WTC11 (cell line): Measurements from ENCODE around the gene PSMD8.

Source experiments
- AFF4 ChIP-seq: sonication (generic); formaldehyde crosslinking; IDR thresholded peaks from 2 replicates; pipeline ENCODE4 v1.8.1; 2023; ENCODE audit warnings: mild to moderate bottlenecking, missing genetic modification reagents, borderline replicate concordance
- ATF2 ChIP-seq: sonication (generic); formaldehyde crosslinking; IDR thresholded peaks from 2 replicates; pipeline ENCODE4 v1.8.1; 2022; ENCODE audit warnings: low read depth, missing genetic modification reagents, borderline replicate concordance
- CTCF ChIP-seq: fragments of 200-600 bp; IDR thresholded peaks from 2 replicates; pipeline ENCODE4 v1.8.0; 2022; ENCODE audit warnings: antibody characterized with exemption
- FOXJ3 ChIP-seq: sonication (generic); formaldehyde crosslinking; IDR thresholded peaks from 2 replicates; pipeline ENCODE4 v1.9.0; 2021; ENCODE audit warnings: missing genetic modification reagents, mild to moderate bottlenecking, borderline replicate concordance
- FOXP1 ChIP-seq: sonication (generic); formaldehyde crosslinking; IDR thresholded peaks from 2 replicates; pipeline ENCODE4 v1.8.0; 2022; ENCODE audit warnings: missing genetic modification reagents, mild to moderate bottlenecking, moderate library complexity, borderline replicate concordance
- GABPB1 ChIP-seq: sonication (generic); formaldehyde crosslinking; IDR thresholded peaks from 2 replicates; pipeline ENCODE4 v1.8.1; 2023; ENCODE audit warnings: mild to moderate bottlenecking, missing genetic modification reagents
- HMGXB4 ChIP-seq: sonication (generic); formaldehyde crosslinking; IDR thresholded peaks from 2 replicates; pipeline ENCODE4 v1.8.1; 2023; ENCODE audit warnings: mild to moderate bottlenecking, moderate library complexity, missing genetic modification reagents
- IRF2 ChIP-seq: sonication (generic); formaldehyde crosslinking; IDR thresholded peaks from 2 replicates; pipeline ENCODE4 v1.8.0; 2022; ENCODE audit warnings: low read depth, missing genetic modification reagents, borderline replicate concordance
- JUN ChIP-seq: sonication (generic); formaldehyde crosslinking; IDR thresholded peaks from 2 replicates; pipeline ENCODE4 v1.8.0; 2023; ENCODE audit warnings: mild to moderate bottlenecking, missing genetic modification reagents
- PRDM15 ChIP-seq: sonication (generic); formaldehyde crosslinking; IDR thresholded peaks from 2 replicates; pipeline ENCODE4 v1.8.0; 2022; ENCODE audit warnings: missing genetic modification reagents
- SMAD3 ChIP-seq: sonication (generic); formaldehyde crosslinking; IDR thresholded peaks from 2 replicates; pipeline ENCODE4 v1.8.0; 2022; ENCODE audit warnings: missing genetic modification reagents, mild to moderate bottlenecking, borderline replicate concordance
- SP1 ChIP-seq: sonication (generic); formaldehyde crosslinking; conservative IDR thresholded peaks from 2 replicates; pipeline ENCODE4 v1.8.1; 2022; ENCODE audit warnings: missing genetic modification reagents
- TCF7 ChIP-seq: sonication (generic); formaldehyde crosslinking; IDR thresholded peaks from 2 replicates; pipeline ENCODE4 v1.8.0; 2022; ENCODE audit warnings: mild to moderate bottlenecking, low read depth, missing genetic modification reagents, moderate library complexity
- ZBTB21 ChIP-seq: sonication (generic); formaldehyde crosslinking; IDR thresholded peaks from 2 replicates; pipeline ENCODE4 v1.8.1; 2023; ENCODE audit warnings: mild to moderate bottlenecking, missing genetic modification reagents, borderline replicate concordance

GRCh38 chr19:38404858-38405257 lies 30.5 kb downstream of the PSMD8 start:
- TF ChIP-seq ZBTB21 (CRISPR knock-in tag) (no peak), CTCF (no peak), SP1 (CRISPR knock-in tag) (no peak), ATF2 (no peak), GABPB1 (no peak), JUN (no peak), SMAD3 (CRISPR knock-in tag) (no peak), PRDM15 (CRISPR knock-in tag) (no peak), AFF4 (no peak), FOXJ3 (no peak), IRF2 (no peak), HMGXB4 (CRISPR knock-in tag) (no peak), TCF7 (no peak), FOXP1 (CRISPR knock-in tag) (no peak)
